Upper lobe of left lung (tissue), 4 donors: ENCODE data around the gene ARHGEF4.

ENCODE experiments used
- CTCF ChIP-seq, 6 experiments: fragments of 450-650 bp in 4 of 6; fragments of 200-600 bp in 2 of 6; sonication (generic) in 2 of 6; IDR thresholded peaks; one replicate each; pipeline ENCODE4 v1.5.1; 2016 to 2019; ENCODE audit warnings: antibody characterized with exemption in 6 of 6
- EP300 ChIP-seq, 4 donors: sonication (generic); formaldehyde crosslinking; IDR thresholded peaks; one replicate each; pipeline ENCODE4 v1.5.1; 2017; ENCODE audit warnings: antibody characterized with exemption in 4 of 4, control low read depth in 2 of 4
- POLR2A ChIP-seq, 4 donors: fragments of 450-650 bp; IDR thresholded peaks; one replicate each; pipeline ENCODE4 v1.5.1; 2016 to 2017; ENCODE audit warnings: antibody characterized with exemption in 4 of 4, mild to moderate bottlenecking in 2 of 4

DNA sequence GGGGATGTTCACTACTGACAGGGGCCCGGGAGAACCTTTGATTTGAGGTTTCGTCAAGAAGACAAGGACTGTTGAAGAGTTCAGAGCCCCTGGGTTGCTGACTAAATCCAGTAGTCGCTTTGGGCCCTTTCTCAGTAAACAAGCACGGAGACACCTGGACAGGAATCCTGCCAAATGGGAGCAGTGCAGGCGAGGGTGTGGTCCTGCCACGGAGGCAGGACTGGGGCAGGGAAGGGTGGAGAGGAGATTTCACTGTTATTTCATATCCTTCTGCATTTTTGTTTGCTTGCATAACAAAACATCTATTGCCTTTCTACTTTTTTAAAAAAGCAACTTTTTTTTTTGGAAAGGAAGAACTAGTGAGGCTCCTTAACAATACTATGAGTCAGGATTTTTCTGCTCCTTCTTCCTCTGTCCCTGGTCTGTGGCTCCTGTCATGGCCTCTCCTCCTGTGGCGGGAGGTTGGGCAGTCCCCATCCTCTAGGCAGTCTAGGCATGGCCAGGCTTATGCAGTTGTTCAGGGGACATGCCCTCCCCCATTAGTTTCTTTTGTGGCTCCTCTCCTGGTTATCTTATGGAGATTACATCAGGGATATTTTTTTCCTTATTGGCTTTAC lies 57.7 kb downstream of the ARHGEF4 start:
- TF ChIP-seq POLR2A (IDR thresholded peaks at IDR 0.05) (no peak), EP300 (IDR thresholded peaks at IDR 0.05) (no peak), CTCF (IDR thresholded peaks at IDR 0.05) (no peak)
